Stimulated activated CD4-positive, alpha-beta T cell treated with anti-CD3 and anti-CD28 coated beads, Interleukin-1b, Interleukin-23, amount 100 ng/mL, for 1 hour (primary cell): ENCODE measurements around the gene IFT27.

Experiments
- DNase-seq, 2 donors: peaks; one replicate each; pipeline ENCODE4 v3.0.0-alpha.2; 2020; ENCODE audit warnings: low read depth in 2 of 2

Gene IFT27

GRCh38 chr22:36725366-36726006 is 50.4 kb downstream of the IFT27 start:
- DNase-seq, result no peak

GRCh38 chr22:36724836-36725235 is 51.1 kb downstream of the IFT27 start:
- no peak for DNase-seq

- no peak for DNase-seq
Measured at GRCh38 chr22:36722055-36722454, 53.9 kb downstream of the IFT27 start.

- no peak for DNase-seq
Measured at GRCh38 chr22:36715647-36716046, 60.3 kb downstream of the IFT27 start.

GRCh38 chr22:36714110-36714509 is 61.8 kb downstream of the IFT27 start:
- no peak for DNase-seq

- no peak for DNase-seq
Measured at GRCh38 chr22:36713436-36713835, 62.5 kb downstream of the IFT27 start.
